Choroid plexus epithelial cell (primary cell): Measurements from ENCODE around the gene SLCO3A1.
"Not testable (repeated sequence)": the region's sequence is repeated elsewhere in the genome, so short reads cannot be mapped to it uniquely, and the experiment has no call there.

ENCODE experiments used
- DNase-seq: peaks from one replicate; pipeline ENCODE4 v3.0.0-alpha.2; 2010; ENCODE audit warnings: low read depth
- H3K4me3 ChIP-seq: 2 replicates; pipeline ENCODE4 v1.5.1; 2011; ENCODE audit warnings: low read depth, mild to moderate bottlenecking, control low read depth, low read length, moderate library complexity
- CTCF ChIP-seq: conservative IDR thresholded peaks from 2 replicates; pipeline ENCODE4 v1.5.1; 2011; ENCODE audit warnings: low read depth, mild to moderate bottlenecking, control low read depth, inconsistent platforms, low read length, moderate library complexity

The SLCO3A1 gene

GRCh38 chr15:92062505-92062904 lies 209.0 kb downstream of the SLCO3A1 start:
- no peak for DNase-seq
- no peak for TF ChIP-seq CTCF

GRCh38 chr15:92068121-92068520 lies 214.6 kb downstream of the SLCO3A1 start:
- H3K4me3 ChIP-seq: no peak overlapping the region
- no peak for DNase-seq
- TF ChIP-seq CTCF: no peak

More at GRCh38 chr15:92062505-92062904, 209.0 kb downstream of the SLCO3A1 start:
- no peak overlapping the region for H3K4me3 ChIP-seq

GRCh38 chr15:92069308-92070250 lies 216.1 kb downstream of the SLCO3A1 start:
- no peak overlapping the region for H3K4me3 ChIP-seq

GRCh38 chr15:92070251-92070650 lies 216.7 kb downstream of the SLCO3A1 start:
- not testable (repeated sequence) for H3K4me3 ChIP-seq, DNase-seq

More at GRCh38 chr15:92069308-92070250, 216.1 kb downstream of the SLCO3A1 start:
- no peak for TF ChIP-seq CTCF
- DNase-seq: peak; percentile 31

- DNase-seq: no peak
- TF ChIP-seq CTCF: no peak
- H3K4me3 ChIP-seq: no peak overlapping the region
Observed at GRCh38 chr15:92071045-92071634, 217.6 kb downstream of the SLCO3A1 start.

- no peak for TF ChIP-seq CTCF
- no peak overlapping the region for H3K4me3 ChIP-seq
- DNase-seq: no peak
Observed at GRCh38 chr15:92073044-92073785, 219.7 kb downstream of the SLCO3A1 start.

GRCh38 chr15:92074101-92074500 lies 220.6 kb downstream of the SLCO3A1 start:
- no peak for TF ChIP-seq CTCF
- DNase-seq: no peak
- H3K4me3 ChIP-seq: no peak overlapping the region
